HEK293T (cell line): ENCODE results near the gene HOXB4.

Experiments used
- CTCF ChIA-PET: fragments of 350-600 bp; formaldehyde crosslinking; extraction: SDS; loops from one replicate; lab custom pipeline; 2021; ENCODE audit warnings: antibody characterized with exemption, inconsistent platforms; lab: Yijun Ruan, JAX
- POLR2A ChIA-PET: fragments of 350-600 bp; formaldehyde crosslinking; extraction: SDS; loops from one replicate; lab custom pipeline; 2020; ENCODE audit warnings: antibody characterized with exemption, inconsistent platforms; lab: Yijun Ruan, JAX
- DNase-seq: peaks from one replicate; pipeline ENCODE4 v3.0.0; 2012; ENCODE audit warnings: mixed read lengths; ENCODE audit errors: extremely low spot score
- ARNT ChIP-seq: fragments of 450-650 bp; IDR thresholded peaks from 2 replicates; pipeline ENCODE4 v1.6.1; 2017; ENCODE audit warnings: mild to moderate bottlenecking
- BHLHE40 ChIP-seq: fragments of 450-650 bp; IDR thresholded peaks from 2 replicates; pipeline ENCODE4 v1.6.1; 2016; ENCODE audit warnings: mild to moderate bottlenecking, moderate library complexity, borderline replicate concordance
- CTBP1 ChIP-seq: fragments of 450-650 bp; IDR thresholded peaks from 2 replicates; pipeline ENCODE4 v1.6.1; 2016; ENCODE audit warnings: borderline replicate concordance
- ELF4 ChIP-seq: fragments of 450-650 bp; IDR thresholded peaks from 2 replicates; pipeline ENCODE4 v1.6.1; 2017; ENCODE audit warnings: antibody characterized with exemption
- FOXA1 ChIP-seq: fragments of 450-650 bp; IDR thresholded peaks from 2 replicates; pipeline ENCODE4 v1.6.1; 2016; ENCODE audit warnings: mild to moderate bottlenecking
- FOXK2 ChIP-seq: fragments of 450-650 bp; IDR thresholded peaks from 2 replicates; pipeline ENCODE4 v1.6.1; 2016; ENCODE audit warnings: mild to moderate bottlenecking
- FOXM1 ChIP-seq: fragments of 450-650 bp; IDR thresholded peaks from 2 replicates; pipeline ENCODE4 v1.6.1; 2017; ENCODE audit warnings: mild to moderate bottlenecking, borderline replicate concordance
- HDGF ChIP-seq: fragments of 450-650 bp; IDR thresholded peaks from 2 replicates; pipeline ENCODE4 v1.6.1; 2017; ENCODE audit warnings: antibody characterized with exemption, borderline replicate concordance
- L3MBTL2 ChIP-seq: fragments of 450-650 bp; conservative IDR thresholded peaks from 2 replicates; pipeline ENCODE4 v1.6.1; 2016; ENCODE audit warnings: mild to moderate bottlenecking
- LEF1 ChIP-seq: fragments of 450-650 bp; IDR thresholded peaks from 2 replicates; pipeline ENCODE4 v1.6.1; 2017; ENCODE audit warnings: mild to moderate bottlenecking, borderline replicate concordance
- NFRKB ChIP-seq: fragments of 450-650 bp; IDR thresholded peaks from 2 replicates; pipeline ENCODE4 v1.6.1; 2016; ENCODE audit warnings: mild to moderate bottlenecking, moderate library complexity
- PKNOX1 ChIP-seq: fragments of 450-650 bp; IDR thresholded peaks from 2 replicates; pipeline ENCODE4 v1.6.1; 2016
- SP1 ChIP-seq: fragments of 450-650 bp; IDR thresholded peaks from 2 replicates; pipeline ENCODE4 v1.6.1; 2017
- SUZ12 ChIP-seq: fragments of 450-650 bp; IDR thresholded peaks from 2 replicates; pipeline ENCODE4 v1.6.1; 2016; ENCODE audit warnings: mild to moderate bottlenecking
- TARDBP ChIP-seq: fragments of 450-650 bp; IDR thresholded peaks from 2 replicates; pipeline ENCODE4 v1.6.1; 2016
- ZNF384 ChIP-seq: fragments of 450-650 bp; IDR thresholded peaks from 2 replicates; pipeline ENCODE4 v1.6.1; 2016

The HOXB4 gene

GRCh38 chr17:48528153-48528935, 49.8 kb downstream of the HOXB4 start:
- CTCF ChIA-PET, result no interaction called here
- TF ChIP-seq L3MBTL2 (no peak), ZNF384 (peak; percentile 61; the same call in 1 of the 2 replicates)
- POLR2A ChIA-PET, result interaction anchor here (0.9 kb wide), 1 partner anchor 18 kb away, joined by 3 read pairs; no protein-coding TSS in a partner anchor
- DNase-seq, result no peak

- no peak for TF ChIP-seq CTBP1
- TF ChIP-seq SUZ12, result no peak
- no peak for TF ChIP-seq ELF4
- TF ChIP-seq ZNF384, result no peak
- TF ChIP-seq SP1, result no peak
- no peak for TF ChIP-seq FOXK2
- TF ChIP-seq L3MBTL2, result no peak
- TF ChIP-seq FOXA1, result no peak
- no peak for TF ChIP-seq PKNOX1
- TF ChIP-seq FOXM1, result no peak
- TF ChIP-seq NFRKB, result no peak
- POLR2A ChIA-PET, result no interaction called here
- DNase-seq, result no peak
- CTCF ChIA-PET, result no interaction called here
Observed at GRCh38 chr17:48527547-48527932, 50.6 kb downstream of the HOXB4 start.

GRCh38 chr17:48526608-48527546, 51.3 kb downstream of the HOXB4 start:
- POLR2A ChIA-PET, result no interaction called here
- TF ChIP-seq ARNT, result no peak
- TF ChIP-seq PKNOX1, result no peak
- no peak for TF ChIP-seq FOXA1
- no peak for TF ChIP-seq ZNF384
- no peak for TF ChIP-seq BHLHE40
- no peak for TF ChIP-seq SUZ12
- TF ChIP-seq ELF4, result no peak
- TF ChIP-seq HDGF, result no peak
- TF ChIP-seq FOXK2, result no peak
- no peak for TF ChIP-seq CTBP1
- TF ChIP-seq LEF1, result no peak
- no peak for TF ChIP-seq SP1
- TF ChIP-seq NFRKB, result no peak
- no peak for TF ChIP-seq L3MBTL2
- no peak for TF ChIP-seq TARDBP
- CTCF ChIA-PET, result no interaction called here
- DNase-seq, result no peak
